ENCODE results near the gene CNGB1.
"Not testable (repeated sequence)": the region's sequence is repeated elsewhere in the genome, so short reads cannot be mapped to it uniquely, and the experiment has no call there.

Gene CNGB1

DNA sequence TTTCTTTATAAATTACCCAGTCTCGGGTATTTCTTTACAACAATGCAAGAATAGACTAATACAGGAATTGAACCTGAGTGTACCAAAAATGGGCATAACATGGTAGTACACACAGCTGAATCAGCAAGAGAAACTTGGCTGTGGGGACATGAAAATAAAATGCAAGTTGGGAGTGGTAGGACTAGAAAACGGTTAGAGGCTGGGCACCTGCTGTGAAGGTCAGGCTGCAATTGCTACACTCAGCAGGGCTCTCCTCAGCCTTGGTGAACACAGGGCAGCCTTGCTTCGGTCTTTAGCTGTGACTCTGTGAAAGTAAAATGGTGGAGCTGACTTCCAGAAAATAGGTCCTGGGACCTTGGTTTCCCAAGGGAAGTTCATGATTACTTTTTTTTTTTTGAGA is 45.6 kb downstream of the CNGB1 start:
- no peak for DNase-seq (ENCODE audit: low spot score)

DNA sequence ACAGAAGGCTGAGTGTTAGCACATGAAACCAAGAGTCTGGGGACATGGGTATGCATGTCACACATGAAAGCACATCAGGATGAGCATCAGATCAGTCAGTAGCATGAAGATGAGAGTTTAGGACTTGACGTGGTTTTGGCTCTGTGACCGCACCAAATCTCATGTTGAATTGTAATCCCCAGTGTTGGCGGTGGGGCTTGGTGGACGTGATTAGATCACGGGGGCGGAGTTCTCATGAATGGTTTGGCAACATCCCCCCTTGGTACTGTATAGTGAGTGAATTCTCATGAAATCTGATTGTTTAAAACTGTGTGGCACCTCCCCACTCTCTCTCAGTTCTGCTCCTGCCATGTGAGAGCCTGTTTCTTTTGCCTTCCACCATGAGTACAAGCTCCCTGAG is 46.4 kb downstream of the CNGB1 start:
- no peak for DNase-seq (ENCODE audit: low spot score)

DNA sequence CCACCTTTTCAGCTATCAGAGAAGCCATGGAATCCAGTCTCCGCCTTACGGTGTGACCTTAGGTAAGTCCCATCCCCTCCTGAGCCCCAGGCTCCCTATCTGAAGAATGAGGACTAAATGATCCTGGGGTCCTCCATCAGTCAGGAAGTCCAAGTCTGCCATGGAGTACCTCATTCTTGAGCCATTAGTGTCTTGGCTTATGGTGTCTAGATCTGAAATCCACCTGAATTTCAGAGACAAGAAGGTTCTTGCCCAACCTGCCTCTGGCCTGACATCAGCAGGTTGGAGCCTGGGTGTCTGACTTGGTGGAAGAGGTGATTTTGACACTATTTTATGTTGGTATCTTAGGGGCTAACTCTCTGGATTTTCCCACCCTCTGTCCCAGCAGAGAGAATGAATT is 47.1 kb downstream of the CNGB1 start:
- no peak for DNase-seq (ENCODE audit: low spot score)

DNA sequence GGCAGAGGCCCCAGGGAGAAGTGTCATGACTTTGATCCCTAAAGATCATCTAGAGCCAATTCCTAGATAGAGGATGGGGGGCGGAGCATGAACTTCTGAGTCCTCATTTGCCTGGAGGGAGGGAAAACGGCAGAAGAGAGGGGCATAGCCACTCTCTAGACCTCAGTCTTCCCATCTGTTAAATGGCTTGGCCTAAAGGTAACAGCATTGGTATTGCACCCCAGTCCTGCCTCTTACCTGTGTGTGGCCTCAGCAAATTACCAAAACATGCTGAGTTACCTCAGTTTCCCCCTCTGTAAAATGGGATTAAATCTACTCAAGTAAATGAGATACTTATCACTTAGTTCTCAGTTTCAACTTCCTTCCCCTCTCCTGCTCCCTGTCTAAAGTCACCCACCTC is 47.5 kb downstream of the CNGB1 start:
- no peak for DNase-seq (ENCODE audit: low spot score)

DNA sequence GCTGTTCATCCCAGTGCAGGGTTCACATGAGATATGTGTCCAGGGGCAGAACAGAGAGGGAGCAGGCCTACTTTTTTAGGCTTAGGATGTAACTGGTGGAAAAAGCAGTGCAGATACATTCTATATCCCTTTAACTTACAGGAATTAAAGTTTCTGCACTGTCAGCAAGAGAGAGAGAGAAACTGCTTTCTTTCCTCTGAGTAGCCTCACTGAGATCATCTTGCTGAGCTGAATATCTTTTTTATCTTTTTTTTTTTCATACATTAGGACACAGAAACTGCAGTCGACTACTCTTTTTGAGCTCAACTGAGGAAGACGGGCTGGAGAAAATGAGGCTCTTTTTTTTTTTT is 50.1 kb downstream of the CNGB1 start:
- no peak for DNase-seq (ENCODE audit: low spot score)

DNA sequence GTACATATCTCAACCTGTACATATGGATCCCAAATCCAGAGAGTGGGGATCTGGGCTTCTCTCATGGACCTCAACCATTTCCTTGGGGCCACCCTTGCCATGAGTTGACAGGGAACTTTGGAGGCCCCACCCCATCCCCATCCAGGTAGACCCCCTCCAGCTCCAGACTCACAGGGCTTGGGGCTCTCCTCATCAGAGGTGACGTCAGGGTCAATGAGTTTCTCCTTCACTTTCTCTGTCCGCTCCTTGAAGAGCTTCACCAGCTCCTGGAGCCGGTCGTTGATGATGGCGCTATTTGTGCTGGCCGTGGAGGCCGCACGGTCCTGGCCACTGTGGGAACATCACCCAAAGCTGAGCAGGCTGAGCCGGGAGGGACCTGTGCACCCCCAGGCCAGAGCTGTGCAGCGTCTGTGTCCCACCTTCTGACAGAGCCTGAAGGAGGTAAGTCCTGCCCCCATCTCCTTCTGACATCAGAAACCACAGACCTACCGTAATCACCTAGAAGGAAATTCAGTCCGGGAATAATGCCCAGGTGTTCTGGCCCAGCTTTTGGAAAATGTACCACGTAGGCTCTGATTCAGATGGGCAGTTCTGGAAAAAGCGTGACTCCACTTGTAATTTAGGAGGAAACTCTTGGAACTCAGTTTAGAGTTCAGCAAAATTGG is 50.6 kb downstream of the CNGB1 start:
- DNase-seq (ENCODE audit: low spot score), result no peak

DNA sequence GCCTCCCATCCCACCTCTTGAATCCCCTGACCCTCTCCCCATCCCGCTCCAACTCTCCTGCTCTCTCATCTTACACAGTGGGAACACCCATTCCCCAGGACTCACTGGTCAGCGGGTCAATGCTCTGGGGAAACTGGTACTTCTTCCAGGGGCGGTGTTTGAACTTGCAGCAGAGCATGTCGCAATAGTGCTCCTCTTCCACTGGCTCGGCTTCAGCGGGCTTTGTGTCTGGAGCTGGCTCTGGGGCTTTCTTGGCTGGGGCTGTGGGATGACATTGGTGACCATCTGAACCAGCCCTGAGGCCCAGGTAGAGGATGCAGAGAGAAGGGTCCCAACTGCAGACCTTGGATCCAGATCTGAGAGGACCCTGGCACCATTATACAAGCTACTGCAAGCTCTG is 51.9 kb downstream of the CNGB1 start:
- DNase-seq (ENCODE audit: low spot score), result no peak

DNA sequence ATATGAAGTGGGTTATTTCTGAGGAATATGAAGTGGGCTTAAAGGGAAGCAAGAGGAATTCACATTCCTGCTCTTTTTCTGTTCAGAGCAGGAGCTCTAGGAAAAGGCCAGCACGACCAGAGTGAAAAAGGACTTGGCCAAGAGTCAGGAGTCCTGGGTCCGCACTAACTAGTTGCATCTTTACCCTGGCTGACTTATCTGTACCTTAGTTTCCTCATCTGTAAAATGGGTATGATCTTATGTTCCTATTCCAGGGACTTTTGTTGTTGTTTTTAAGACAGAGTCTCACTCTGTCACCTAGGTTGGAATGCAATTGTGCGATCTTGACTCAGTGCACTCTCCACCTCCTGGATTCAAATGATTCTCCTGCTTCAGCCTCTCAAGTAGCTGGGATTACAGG is 52.5 kb downstream of the CNGB1 start:
- DNase-seq (ENCODE audit: low spot score), result no peak

DNA sequence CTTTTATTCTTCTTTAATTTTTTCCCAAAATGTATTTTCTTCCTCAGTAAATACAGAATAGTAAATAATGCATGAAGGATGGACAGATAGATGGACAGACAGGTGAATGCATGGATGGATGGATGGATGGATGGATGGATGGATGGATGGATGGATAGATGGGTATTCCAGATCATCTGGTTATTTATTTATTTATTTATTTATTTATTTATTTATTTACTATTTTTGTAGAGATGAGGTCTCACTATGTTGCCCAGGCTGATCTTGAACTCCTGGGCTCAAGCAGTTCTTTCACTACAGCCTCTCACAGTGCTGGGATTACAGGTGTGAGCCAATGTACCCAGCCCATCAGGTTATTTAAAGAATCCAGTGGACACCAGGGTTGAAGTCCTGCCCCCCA is 53.0 kb downstream of the CNGB1 start:
- DNase-seq (ENCODE audit: low spot score), result not testable (repeated sequence)

DNA sequence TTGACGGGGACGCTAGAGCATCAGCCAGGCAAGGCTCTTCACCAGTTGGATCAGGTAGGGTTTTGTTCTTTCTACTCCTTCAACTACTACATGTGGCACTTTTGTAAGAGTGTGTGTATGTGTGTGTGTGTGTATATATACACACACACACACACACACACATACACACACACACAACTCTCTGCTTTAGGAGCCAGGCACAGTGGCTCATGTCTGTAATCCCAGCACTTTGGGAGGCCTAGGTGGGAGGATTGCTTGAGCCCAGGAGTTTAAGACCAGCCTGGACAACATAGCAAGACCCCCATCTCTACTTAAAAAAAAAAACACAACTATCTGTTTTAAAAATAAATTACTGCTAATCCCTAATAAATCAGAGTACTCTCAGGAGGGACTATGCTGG is 53.4 kb downstream of the CNGB1 start:
- not testable (repeated sequence) for DNase-seq (ENCODE audit: low spot score)

DNA sequence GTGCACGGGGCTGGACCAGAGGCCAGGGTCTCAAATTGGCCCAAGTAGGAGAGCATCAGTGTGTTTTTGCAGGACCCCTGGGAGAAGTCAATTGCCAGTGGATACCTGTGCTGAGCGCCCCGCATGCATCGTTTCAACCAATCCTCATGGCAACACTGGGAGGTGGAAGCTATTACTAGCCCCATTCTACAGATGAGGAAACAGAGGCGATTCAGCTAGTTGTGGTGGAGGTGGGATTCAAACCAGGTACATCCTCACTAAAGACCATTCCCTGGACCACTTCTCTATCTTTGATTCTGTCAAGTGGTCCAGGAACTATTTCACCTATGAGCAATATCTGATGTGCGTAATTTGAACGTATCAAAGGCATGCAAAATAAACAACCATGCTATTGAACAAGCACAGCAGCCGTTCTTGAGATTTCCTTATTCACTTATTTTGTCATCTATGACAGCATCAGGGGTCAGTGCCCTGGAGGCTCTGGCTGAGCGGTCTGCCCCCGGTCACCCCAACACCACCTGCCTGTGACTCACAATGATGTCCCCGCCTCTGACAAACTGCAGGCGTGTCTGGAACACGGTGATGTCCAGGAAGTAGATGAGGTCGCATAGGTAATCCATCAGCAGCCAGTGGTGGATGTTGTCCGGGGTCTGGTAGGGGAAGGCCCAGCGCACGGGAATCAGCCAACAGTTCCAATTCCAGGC is 54.0 kb downstream of the CNGB1 start:
- DNase-seq (ENCODE audit: low spot score), result no peak

DNA sequence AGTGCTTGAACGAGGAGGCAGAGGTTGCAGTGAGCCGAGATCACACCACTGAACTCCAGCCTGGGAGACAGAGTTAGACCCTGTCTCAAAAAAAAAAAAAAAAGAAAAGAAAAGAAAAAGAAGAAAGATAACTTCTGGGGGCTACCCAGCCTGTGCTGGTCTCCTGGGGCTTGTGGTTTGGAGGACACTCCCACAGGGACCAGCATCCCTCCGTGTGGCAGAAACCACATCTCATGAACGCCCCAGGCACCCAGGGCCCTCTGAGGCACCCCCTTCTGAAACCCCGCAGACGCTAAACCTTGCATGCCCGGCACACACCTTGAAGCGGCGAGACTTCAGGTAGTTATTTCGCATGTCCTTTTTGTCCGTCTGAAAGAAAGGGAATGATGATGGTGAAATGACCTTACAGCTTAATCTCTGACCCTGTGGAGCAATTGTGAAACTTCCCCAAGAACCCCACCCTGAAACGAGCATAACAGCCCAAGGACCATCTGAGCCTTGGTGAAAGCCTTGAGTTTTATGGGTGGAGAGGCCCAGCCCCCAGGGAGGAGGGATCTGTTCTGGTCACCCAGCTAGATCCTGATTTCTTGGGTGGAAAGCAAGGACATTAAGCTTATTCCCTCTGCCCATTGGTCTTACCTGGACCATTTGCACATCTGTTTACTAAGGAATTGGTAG is 55.0 kb downstream of the CNGB1 start:
- no peak for DNase-seq (ENCODE audit: low spot score)

DNA sequence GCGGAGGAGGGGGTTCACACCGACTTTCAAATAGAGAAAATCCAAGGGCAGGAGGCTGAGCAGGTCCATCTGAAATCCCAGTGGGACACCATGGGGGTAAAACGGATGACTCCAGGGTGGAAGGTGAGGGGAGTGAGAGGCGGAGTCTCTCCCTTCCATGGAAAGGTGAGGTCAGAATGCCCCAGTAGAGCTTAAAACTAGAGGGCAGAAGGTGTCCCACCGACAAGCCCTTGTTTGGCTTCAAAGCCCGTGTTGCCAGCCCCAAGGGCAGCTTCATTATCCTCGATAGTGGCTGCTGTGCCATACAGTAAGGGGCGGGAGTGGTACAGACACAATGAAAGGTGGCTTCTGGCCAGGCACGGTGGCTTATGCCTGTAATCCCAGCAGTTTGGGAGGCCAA is 55.7 kb downstream of the CNGB1 start:
- DNase-seq (ENCODE audit: low spot score), result no peak

DNA sequence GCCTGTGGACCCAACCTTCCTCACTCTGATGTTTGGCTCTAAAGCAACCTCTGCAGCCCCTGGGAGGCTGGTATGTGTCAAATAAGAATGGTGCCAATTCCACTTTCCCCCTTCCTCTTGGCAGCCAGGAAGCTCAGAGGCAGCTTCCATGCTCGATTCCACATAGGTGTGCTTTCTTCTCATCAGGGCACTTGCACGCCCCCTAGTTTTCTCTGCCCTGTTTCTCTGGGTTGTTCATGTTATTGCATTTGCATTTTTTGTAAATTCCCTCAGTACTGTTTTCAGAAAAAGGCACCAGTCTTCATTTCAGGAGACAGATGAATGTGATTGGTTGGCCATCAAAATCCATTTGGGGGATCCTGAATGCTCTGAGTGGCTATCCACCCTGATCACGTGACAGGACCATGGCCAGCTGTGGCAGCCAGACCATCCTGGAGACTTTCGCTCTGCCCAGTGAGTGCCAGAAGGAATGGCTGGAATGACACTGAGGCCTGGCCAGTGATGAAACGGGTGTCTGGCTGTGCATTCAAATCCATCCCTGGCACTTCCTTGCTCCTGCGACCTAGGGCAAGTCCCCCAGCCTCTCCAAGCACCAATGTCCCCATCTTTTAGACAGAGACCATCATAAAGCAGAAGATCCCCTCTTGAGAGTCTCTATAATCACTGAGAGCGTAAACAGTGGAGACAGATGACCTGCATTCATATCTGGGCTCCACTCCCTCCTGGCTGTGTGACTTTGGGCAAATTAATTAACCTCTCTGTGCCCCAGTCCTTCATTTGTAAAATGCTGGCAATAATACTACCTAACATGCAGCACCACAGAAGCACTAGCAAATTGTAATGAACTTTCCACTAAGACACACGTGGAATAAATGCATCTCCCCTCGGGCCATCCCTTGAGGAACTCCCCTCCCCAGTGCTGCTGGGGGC is 56.4 kb downstream of the CNGB1 start:
- no peak for DNase-seq (ENCODE audit: low spot score)

DNA sequence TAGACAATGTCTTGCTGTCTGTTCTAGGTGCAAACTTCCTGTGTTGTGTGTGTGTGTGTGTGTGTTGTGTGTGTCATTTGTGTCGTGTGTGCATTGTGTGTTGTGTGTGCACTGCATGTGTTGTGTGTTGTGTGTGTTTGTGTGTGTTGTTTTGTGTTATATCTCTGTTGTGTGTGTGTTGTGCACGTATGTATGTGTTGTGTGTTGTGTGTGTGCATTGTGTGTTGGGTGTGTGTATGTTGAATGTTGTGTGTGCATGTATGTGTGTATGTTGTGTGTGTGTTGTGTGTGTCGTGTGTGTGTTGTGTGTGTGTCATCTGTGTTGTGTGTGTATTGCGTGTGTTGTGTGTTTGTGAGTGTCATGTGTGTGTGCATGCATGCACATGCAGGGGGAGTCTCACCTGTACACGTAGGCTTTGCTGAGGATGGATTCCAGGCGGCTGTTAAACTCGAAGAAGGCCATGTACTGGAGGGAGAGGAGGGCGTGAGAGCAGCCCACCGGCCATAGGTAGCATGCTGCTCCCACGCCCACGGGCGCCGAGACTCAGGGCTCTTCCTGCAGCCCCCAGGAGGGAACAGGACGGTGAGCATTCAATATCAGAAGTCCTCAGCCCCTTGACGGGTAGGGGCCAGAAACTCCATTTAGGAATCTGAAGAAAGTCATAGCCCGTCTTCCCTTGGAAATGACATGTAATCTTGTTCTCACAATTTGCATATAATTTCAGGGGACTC is 58.2 kb downstream of the CNGB1 start:
- DNase-seq (ENCODE audit: low spot score), result no peak

DNA sequence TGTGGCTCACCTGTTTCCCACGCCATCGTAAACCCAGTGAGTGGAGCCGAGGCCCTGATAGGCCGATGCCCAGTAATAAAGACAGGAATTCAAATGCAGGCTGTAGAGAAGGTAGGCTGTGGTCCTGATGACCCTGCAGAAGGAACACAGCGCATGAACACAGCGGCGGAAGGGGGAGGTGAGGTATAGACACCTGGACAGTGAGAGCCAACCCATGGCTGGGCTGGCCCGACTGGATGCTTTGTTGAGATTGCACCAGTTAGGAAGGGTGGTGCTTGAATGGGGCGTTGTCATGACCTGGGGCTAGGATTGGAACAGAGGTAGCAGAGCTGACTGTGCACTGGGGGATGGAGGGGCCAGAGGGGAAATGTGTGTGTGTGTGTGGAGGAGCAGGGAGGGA is 59.2 kb downstream of the CNGB1 start:
- DNase-seq (ENCODE audit: low spot score), result no peak

DNA sequence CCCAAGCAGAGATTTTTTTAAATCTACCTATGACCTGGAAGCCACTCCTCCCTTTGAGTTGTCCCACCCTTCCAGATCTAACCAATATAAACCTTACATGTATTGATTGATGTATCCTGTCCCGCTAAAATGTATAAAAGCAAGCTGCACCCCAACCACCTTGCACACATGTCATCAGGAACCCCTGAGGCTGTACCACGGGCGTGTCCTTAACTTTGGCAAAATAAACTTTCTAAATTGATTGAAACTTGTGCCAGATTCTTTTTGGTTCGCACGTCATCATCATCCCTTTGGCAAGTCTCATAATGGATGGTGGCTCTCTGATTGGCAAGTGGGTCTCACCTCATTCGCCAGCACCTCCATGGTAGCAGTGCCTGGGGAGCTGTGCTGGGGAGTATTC is 60.2 kb downstream of the CNGB1 start:
- DNase-seq (ENCODE audit: low spot score), result no peak

DNA sequence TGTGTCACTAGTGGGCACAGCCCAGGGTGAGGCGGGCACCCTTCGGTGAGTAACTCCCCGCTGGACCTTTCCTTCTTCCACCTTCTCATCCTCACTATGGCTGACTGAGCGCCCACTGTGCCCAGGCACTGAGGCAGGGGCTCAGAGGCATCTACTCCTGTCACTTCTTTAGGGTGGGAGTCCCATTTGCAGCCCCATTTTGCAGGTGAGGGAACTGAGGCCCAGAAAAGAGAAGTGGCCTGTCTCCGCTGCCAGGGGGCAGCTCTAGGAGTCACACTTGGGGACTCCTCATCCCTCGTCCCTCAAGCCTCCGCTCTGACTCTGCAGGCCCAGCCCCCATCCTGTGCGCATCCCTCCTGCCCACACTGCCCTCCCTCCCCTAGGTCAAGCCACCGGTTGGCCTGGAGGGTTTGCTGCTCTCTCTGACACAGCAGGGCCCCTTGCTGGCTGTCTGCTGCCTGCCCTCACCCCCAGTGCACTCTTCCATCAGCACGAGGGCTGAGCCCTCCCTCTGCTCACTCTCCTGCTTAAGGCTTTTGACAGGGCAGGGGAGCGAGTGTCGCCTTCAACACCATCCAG is 62.4 kb downstream of the CNGB1 start:
- DNase-seq (ENCODE audit: low spot score), result no peak

DNA sequence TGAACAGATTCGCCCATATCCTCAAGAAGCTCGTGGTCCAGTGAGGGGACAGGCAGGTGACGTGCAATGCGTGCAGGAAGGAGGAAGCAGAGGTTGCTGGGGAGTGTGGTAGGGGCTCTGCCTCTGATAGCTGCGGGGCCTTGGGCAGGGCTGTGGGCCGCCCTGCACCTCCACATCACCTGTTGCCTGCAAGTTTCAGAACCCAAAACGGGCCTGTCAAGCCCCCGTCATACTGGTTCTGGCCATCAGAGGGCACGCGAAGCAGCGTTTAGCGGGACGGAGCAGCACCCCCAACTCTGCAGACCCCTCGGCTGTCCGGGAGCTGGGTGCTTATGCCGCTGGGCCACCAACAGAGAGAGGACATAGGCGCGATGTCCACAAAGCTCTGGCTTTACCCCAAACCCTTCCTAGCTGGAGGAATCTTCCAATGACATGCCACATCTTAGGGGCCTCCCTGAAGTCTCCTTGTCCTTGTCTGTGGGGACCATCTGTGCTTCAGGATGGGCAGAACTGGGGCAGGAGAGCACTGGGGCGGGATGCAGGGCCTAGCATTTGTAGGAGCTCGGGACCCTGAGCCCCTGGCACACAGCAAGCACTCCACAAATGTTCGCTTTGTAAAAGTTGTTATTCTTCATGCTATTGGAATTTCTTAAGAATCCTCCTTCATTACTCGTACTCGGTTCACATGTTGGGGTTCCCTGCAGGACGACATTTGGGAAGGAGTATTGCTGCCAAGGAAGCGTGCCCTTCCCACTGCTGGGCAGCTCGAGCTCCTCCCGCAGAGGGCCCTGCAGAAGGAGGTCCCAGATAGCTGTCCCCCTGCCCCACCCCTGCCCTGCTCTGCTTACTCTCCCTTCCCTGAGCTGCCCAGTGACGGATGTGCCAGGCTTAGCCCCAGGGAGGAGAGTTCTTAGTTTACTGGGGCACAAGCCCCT is 64.3 kb downstream of the CNGB1 start:
- DNase-seq (ENCODE audit: low spot score), result no peak

DNA sequence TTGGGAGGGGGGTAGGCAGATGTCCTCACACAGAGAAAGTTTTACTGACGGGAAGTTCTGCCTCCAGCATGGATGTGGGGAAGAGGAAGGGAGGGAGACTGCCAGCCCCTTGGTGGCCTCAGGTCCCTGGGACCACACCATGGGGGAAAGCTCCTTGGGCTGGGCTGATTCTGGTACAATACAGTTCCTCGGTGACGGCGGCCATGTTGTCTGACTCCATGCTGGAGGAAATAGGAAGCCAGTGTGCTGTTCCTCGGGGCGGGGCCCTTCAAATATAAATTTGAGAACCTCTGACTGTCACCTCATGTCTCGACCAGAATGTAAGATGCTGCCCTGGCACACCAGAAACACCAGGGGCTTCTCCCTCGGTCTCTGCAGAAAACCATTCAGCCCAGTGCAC is 66.8 kb downstream of the CNGB1 start:
- DNase-seq (ENCODE audit: low spot score), result no peak

Measured in hepatic stellate cell (primary cell).